NCI-H2081 (cell line): ENCODE data around the gene INPP4B.

ENCODE experiments used
- DNase-seq, 2 experiments: peaks; one replicate each; lab custom pipeline; 2025; lab: John Stamatoyannopoulos, UW

Gene INPP4B

DNA sequence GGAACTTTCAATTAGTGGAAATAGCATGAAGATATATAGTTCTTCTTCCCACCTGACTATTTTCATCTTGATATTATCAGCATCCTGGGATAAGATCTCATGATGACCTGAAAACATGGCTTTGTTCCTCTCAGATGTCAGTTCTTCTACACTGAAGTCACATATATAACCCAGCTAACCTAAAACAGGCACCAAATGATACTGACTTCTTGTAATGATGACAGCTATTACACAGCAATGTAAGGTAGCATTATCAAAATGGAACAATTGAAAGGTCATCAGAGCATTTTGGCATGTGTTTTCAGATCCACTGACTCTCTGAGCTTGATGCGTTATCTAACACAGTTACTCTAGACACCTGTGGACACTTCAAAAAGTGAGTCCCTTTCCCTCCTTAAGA, 469.9 kb downstream of the INPP4B start:
- DNase-seq, result no peak

DNA sequence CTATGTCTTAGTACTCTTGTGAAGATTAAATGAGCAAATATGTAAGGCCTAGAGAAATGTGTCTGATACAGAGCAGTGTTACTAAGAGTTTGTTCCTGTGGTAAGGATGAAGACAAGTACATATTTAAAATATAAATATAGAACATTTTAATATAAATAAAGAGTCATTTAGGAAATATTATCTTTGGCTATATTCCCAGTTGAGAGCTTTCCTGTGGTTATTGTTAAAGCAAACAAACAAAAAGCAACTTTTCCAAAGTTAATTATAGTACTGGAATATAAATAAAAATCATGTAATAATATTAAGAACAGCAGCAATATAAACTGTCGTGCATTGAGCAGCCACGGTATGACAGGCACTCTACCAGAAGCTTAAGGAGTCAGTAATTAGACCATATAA, 472.5 kb downstream of the INPP4B start:
- no peak for DNase-seq

GRCh38 chr4:142372530-142373260, 473.4 kb downstream of the INPP4B start:
- DNase-seq, result no peak

- DNase-seq, result no peak
Measured at GRCh38 chr4:142369141-142369540, 477.0 kb downstream of the INPP4B start.

DNA sequence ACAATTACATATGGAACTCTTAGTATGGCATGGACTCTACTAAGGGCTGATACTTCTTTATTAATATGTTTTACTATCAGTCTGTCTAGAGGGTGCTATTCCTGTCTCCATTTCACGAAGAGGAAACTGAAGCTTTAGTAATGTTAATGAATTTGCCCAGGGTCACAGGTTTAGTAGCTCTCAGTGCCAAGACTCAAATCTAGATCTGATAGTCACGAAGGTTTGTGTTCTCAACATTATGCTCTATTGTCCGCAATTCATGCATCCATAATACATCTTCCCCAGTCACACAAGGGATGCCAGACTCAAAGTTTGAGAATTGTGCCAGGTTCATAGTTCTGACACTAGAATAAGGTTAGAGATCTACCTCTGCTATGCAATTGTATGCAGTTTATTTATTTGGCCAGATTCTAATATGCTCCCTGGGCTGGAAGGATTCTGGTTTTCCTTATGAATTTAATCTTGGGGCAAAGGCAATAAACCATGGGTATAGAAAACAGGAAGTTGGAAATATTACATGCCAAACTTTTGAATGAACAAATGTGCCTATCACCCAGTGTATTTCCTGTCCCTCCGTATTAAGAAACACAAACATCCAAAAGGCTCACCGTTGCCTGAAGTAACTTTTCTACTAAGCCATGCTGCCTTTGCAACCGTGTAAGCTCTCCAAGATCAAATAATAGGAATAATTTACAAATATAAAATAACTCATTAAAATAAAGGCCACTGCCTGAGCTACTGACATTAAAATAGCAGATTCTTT, 478.5 kb downstream of the INPP4B start:
- DNase-seq, result no peak

- no peak for DNase-seq
Measured at GRCh38 chr4:142366769-142367181, 479.3 kb downstream of the INPP4B start.

DNA sequence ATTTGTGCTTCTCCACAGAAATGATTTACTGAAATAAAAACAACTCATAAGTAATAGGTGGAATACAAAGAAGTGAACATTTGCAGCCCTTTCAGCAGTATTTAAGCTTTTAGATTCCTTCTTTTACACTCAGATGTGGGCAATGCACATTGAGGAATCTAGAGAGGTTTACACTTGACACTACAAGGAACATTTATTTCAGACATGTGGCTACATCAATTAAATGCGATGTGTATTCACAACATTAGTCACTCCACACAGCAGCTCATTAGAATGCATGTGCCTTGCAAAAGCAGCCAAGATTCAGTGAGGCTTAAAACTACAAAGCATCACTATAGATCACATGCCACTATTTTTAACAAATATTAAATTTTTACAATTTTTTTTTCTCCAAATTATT, 480.7 kb downstream of the INPP4B start:
- DNase-seq, result no peak

- no peak for DNase-seq
Measured at GRCh38 chr4:142363686-142364085, 482.4 kb downstream of the INPP4B start.

DNA sequence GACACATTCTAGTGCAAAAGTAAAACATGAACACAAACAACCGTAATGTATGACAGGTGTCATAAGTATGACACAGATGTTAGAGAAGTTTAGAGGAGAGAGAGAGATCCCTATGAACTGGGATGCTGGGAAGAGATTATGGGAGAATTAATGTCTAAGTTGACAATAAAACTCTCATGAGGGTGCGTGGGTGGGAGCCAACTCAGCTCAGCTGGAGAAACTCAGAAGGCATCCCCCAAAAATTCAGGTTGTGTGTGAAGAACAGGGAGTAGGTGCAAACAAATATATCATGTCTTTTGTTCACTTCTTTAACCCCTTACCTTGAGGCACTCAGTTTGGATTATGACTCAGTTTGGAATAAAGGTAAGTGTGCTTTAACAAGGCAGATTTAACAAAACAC, 484.1 kb downstream of the INPP4B start:
- DNase-seq, result no peak

DNA sequence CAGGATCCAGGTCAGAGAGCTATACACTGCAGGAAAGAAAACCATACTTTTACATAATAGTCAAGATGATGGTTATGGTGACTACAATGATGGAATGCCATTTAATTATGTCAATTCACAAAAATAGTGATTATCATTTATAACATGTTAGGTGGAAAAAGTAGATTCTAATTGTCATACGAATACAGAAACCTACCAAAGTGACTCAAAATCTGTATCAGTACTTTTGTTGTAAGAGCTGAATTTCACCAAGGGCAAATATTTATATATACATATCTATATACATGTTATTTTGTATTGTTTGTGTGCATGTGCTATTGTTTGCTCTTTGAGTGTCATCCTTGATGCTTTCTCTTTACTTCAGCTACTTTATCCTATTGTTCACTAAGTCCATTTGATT, 485.4 kb downstream of the INPP4B start:
- no peak for DNase-seq

DNA sequence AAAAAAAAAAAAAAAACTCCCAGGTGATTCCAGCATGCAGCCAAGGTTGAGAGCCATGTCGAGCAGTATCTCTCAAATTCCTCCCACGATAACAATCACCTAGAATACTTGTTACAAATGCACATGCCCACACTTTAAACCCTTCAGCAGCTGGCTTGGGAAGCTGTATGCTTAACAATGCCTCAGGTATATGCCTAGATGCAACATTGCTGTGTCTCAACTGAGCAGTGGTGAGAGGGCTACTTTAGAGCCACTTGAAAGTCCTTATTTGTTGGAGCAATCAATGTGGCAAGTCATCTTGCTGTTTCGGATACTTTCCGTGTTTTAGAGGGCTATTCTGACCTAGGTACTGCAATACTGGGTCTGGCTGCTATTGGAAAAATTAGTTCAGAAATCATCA, 487.4 kb downstream of the INPP4B start:
- DNase-seq, result no peak

DNA sequence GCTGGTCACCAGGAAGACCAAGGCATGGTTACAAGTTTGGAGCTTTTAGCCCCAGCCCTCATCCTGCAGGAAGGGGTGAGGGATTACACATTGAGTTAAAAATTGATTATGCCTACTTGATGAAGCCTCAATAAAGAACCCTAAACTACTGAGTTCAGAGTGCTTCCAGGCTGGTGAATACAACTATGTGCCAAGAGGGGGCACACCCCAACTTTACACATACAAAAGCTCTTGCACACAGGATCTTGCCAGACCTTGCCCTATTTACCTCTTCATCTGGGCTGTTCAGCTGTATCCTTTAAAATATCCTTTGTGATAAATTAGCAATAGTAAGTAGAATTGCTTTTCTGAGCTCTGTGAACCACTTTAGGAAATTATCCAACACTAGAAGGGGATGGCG, 489.3 kb downstream of the INPP4B start:
- DNase-seq, result no peak

- DNase-seq, result no peak
Measured at GRCh38 chr4:142356118-142356759, 489.9 kb downstream of the INPP4B start.

GRCh38 chr4:142355421-142355930, 490.6 kb downstream of the INPP4B start:
- DNase-seq, result no peak

GRCh38 chr4:142354794-142355420, 491.2 kb downstream of the INPP4B start:
- DNase-seq, result no peak

DNA sequence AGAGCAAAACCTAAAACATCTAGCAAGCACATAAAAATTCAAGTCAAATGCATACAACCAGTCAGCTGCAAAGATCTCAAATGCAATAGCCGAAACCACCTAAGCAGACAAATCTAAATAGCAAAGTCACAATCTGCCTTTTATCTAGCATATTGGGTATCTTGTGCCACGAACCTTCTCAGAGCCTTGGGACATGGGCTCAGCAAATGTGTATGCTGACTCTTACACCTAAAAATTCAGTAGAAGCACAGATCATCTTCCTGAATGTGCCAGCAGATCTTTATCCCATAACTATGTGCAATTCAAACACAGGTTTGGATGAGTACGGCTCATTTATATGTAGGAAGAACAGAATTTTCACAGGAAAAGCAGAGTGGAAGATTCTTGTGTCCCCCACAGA, 492.1 kb downstream of the INPP4B start:
- no peak for DNase-seq

DNA sequence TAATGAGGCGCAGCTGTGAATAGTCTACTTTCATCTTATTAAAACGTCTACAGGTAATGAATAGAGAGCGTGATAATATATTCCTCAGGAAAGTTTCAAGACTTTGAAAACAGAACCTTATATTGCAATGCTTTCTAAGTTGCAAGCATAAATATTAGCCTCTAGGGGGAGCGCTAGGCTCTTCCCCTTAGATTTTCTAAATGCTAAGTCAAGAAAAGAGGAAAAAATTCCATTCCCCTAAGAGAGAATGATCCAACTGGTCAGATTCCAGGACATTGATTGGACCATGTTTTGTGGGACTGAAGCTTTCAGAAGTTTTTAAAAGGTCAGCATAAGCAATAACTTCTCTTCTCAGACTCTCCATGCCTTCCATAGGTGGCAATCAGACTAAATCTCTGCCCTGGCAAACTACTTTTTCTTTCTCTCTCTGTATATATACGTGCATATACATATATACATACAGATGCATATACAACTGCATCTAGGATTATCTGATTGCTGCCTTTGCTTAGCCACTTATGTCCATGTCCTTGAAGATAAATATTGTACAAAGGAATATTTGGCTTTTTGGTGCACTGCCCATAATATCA, 492.9 kb downstream of the INPP4B start:
- DNase-seq, result peak in 1 of 2 experiments; percentile 35

DNA sequence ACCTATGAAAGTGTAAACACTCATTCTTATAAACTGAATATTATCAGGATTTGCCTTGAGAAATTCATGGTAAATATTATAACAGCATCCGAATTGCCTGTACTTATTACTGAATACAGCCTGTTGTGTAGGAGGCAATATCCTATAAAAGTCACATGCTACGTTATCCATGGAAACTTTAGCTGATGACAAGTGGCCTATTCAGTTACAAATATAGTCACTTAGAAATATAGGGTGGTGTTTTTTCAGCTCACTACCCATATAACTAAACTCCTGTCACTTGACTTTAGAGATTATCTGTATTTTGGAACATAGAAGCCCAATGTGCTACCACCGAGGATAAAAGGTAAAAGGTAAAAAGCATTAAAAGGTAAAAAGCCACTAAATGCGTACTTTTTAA, 493.4 kb downstream of the INPP4B start:
- DNase-seq, result no peak

- no peak for DNase-seq
Measured at GRCh38 chr4:142351958-142352357, 494.1 kb downstream of the INPP4B start.

GRCh38 chr4:142350871-142351270, 495.2 kb downstream of the INPP4B start:
- DNase-seq, result peak; percentile 14 to 73

DNA sequence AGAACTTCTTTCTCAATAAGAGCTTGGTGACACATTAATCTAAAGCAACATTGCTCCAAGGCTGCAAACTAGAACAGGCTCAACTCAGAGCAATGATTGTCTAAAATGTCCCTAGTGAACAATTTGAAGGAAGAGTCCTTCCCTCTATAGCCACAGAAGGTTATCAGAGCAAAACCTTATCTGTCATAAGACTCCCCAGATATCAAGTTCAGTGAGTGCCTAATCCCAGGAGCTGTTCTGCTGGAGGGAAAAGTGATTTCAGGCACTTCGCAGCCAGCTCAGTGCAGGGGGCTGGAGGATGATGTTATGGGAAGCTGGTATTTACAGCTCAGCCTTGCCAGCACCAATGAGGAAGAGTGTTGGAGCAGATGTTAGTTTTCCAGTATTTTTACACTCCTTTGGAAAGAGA, 497.5 kb downstream of the INPP4B start:
- no peak for DNase-seq

- DNase-seq, result no peak
Measured at GRCh38 chr4:142347241-142347640, 498.9 kb downstream of the INPP4B start.
